Skin of body (tissue), 2 donors: ENCODE results near the gene TPCN1. TPM values are rescaled to one million over a fixed set of nuclear protein-coding genes. Genes with fewer than 3 reads are reported as not detected.

Experiments
- DNase-seq: peaks from one replicate; lab custom pipeline; 2025; lab: John Stamatoyannopoulos, UW
- total RNA-seq: library from RNA; depleted of rRNA; stranded (reverse); fragments of >200 nt; gene quantifications from one replicate; pipeline ENCODE4 v1.2.3, GENCODE V29; 2014

Gene TPCN1
- total RNA-seq, 1 donor from 2014 or later = 19.0 TPM

DNA sequence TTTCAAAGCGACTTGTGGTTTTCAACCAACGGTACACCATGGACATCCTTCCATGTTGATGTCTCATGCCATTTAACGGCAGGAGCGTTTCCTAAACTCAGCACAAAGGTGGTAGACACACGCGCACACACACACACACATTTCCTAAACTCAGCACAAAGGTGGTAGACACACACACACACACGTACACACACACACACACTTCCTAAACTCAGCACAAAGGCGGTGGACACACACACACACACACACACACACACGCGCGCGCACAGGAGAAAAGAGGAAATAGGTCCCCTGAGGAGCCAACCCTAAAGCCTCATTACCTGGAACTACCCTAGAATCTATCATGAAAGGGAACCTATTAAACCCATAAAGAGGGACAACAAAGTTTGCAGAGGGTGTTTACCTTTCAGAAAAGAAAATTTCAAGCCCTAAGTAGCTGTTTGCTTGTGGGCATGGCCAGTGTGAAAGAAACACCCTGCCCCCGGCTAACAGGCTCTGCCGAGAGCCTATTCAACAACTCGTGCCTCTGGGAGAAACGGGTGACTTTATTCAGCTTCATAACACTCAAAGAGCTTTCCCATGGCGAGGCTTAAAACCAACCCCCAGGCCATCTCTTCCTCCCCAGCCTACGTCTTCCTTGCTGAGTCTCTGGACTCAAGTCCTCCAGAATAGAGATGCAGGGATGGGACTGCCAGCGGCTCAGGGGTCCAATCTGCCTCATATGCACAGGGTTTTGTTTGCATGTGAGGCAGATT lies 81.8 kb downstream of the TPCN1 start:
- DNase-seq = no peak

DNA sequence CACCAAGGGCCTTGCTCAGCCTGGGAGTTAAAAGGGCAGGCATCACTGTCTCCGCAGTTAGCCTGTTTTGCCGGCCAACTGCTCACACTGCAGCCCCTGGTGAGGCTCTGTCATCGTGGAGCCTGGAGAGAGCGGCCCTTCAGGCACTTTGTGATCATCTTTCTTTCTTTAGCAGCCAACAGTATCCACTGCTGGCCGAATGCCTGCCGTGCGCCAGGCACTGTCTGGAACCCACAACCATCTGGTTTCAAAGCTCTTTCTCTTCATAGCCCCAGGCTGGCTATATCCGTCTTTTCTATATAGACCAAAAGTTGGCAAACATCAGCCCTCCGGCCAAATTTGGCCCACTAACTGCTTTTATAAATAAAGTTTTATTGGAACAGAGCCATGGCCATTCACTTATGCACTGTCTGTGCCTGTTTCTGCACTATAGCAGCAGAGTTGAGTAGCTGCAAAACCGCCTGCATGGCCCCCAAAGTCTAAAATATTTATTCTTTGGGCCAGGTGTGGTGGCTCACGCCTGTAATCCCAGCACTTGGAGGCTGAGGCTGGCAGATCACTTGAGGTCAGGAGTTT lies 84.1 kb downstream of the TPCN1 start:
- DNase-seq = no peak

DNA sequence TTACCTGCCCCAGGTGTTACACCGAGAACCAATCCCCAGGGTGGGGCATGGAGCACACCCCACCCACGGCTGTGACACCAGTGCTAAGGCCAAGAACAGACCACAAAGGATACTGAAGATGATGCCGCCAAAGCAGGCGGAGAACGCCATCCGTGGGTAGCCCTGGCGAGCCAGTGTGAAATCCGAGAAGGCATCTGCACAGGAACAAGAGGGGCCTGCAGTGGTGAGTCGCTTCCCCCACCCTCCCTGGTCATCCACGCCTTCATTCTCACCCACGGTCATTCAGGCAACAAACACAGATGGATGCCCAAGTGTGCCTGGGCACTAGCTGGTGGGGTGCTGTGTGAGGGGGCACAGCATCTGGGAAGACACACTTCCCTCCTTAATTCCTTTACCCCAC lies 85.1 kb downstream of the TPCN1 start:
- DNase-seq = no peak

DNA sequence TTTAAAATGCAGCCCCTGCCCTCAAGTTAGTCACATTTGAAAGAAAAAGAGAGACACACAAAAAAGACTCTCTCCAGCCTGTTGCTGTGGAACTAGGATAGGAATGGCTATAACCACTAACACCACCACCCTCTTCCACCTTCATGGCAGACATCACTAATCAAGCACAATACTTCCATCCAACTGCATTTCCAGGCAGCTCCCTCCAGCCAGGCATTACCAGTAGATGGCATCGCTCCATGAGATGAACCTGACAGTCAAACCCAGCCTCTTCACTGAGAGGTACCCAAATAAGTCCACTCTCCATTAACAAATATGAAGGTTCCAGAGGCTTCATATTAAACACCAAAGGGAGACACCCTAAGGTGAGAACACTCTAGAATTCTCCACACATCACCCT lies 89.2 kb downstream of the TPCN1 start:
- DNase-seq = no peak

DNA sequence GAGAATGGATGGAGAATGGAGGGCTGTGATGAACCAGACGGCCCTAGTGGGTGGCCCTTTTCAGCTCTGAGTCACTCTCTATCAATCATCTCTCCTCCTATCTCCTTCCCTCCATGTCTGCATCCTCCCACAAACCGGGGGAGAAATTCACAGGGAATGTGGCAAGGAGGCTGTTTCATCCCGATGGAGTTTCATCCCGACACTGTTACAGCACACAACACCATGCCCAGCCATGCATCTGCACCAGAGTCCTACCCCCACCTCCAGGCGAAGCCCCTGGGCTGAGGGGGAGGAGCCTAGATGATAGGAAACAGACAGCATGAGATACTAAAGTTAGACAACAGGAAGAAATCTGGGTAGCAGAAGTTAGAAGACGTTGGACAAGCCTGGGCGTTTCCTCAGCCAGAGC lies 92.9 kb downstream of the TPCN1 start:
- DNase-seq = no peak

DNA sequence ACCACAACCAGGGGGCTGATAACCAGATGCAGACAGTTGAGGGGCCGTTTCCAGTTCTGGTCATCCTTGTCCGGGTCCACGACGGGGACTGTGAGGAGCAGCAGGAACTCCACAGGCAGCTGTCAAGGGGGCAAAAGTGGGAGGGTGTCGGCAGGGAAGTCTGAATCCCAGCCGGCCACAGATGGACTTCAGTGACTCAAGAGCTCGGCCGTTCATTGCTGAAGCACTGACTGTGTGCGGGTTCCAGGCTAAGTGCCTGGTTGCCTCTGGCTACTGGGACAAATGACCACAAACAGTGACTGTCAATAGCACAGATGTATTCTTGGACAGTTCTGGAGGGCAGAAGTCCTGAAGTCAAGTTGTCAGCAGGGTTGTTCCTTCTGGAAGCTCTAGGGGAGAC lies 94.1 kb downstream of the TPCN1 start:
- no peak for DNase-seq

DNA sequence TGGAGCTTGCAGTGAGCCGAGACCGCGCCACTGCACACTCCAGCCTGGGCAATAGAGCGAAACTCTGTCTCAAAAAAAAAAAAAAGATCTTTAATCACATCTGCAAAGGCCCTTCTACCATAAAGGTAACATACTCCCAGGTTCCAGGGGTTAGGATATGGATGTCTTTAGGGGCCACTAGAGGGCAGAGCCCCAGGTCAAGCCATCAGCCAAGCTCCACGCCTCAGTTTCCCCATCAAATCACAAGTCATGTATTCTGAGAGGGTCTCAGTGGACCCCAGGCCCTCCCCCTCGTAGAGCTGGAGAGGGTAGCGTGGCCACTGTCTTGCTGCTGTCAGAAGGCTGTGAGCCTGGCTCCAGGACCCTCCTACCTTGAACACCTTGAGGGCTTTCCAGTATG lies 94.9 kb downstream of the TPCN1 start:
- no peak for DNase-seq

DNA sequence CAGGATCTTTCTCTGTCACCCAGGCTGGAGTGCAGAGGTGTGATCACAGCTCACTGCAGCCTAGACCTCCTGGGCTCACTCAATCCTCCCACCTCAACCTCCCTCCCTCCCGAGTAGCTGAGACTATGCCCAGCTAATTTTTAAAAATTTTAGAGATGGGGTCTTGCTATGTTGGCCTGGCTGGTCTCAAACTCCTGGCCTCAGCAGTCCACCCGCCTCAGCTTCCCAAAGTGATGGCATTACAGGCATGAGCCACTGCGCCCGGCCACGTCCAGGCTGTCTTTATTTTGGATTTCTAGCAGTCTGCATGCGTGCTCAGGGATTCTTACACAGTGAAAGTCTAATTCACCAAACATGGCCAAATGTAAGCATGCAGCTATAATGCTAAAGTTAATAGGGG lies 95.9 kb downstream of the TPCN1 start:
- DNase-seq = no peak

DNA sequence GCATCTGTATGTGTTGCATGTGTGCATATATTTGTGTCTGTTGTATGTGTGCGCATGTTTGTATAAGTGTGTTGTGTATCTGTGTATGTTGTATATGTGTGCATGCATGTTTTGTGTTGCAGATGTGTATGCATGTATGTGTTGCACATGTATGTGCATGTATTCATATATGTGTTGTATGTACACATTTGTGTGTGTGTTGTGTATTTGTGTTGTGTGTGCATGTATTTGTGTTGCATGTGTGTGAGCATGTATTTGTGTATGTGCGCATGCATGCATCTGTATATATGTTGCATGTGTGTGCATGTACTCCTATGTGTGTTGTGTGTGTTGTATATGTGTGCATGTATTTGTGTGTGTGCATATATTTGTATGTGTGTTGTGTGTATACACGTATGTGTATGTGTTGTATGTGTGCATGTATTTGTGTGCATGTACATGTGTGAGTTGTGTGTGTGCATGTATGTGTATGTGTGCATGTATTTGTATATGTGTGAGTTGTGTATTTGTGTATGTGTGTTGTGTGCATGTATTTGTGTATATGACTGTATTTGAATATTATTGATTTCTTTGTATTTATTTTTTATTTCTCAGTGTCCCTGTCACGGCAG lies 96.9 kb downstream of the TPCN1 start:
- no peak for DNase-seq

DNA sequence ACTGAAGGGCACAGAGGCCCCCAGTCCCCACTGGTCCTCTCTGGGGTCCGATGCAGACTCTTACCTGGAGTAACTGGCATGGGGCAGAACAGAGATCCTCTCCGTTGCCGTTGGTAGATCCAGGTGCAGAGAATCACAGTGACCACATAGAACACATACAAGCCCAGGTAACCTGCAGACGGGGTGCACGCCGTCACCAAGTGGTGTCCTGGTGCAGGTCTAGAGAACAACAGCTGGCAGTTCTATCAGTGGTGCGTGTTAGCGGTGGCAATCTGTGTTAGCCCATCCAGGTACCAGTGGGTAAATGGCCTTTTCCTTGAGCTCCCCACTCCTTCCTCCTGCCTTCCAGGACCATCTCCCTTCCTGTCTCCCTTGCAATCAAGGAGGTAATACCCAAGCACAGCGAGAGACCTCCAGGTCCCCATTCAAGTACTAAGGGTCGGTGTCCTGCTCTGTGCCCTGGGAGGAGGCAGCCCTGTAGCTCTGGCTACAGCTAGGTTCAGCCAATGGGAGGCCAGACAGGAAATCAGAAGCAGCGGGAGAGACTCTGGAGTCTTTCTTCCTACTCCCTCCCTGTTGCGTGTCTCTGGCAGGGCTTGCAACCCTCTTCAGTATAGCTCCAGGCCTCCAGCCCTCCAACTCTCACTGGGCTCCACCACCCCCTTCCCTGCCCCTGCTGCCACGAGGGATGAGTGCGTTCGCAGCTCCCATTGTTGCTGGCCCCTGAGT lies 97.8 kb downstream of the TPCN1 start:
- DNase-seq = no peak

DNA sequence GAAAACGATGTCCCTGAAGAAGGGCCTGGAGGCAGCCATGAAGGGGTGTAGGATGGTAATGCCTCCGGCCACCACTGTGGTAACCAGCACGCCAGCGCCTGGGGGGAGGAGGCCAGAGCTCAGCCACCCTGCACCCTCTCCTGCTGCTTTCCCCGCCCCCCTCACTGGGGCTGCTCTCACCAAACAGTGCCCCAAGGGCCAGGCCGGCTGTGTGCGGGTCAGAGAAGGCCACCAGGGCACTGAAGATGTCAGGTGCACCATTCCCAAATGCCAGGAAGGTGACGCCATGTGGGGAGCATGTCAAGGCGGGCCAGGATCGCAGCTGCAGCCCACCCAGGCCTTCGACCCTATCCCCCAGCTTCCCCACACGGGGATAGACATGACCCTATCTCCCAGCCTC lies 99.1 kb downstream of the TPCN1 start:
- no peak for DNase-seq

DNA sequence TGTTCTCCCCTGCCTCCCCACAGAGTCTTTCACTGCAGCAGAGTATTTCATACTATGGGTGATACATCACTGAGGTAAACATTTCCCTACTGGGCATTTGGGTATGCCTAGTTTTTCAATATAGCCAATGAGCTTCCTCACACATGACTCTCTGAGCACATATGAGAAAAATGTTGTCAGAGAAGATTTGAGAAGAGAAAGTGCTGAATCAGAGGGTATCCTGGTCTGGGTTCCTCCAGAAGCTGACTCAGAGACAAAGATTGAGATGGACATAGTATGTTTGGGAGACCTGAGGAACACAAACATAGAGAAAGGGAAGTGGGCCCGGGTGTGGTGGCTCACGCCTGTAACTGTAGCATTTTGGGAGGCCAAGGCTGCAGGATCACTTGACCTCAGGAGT lies 101.1 kb downstream of the TPCN1 start:
- DNase-seq = no peak

DNA sequence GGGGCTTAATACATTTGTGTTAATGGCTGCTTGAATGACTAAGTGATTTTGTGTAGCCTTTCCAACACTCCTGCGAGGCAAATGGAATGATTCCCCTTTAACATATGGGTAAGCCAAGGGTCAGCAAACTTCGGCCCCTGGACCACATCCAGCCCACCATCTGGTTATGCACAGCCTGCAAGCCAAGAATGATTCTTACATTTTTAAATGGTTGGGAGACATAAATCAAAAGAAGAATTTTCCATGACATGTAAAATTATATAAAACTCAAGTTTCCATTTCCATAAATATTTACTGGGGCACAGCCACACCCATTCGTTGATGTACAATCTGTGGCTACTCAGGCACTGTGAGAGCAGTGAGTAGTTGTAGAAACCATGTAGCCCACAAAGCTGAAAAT lies 104.7 kb downstream of the TPCN1 start:
- DNase-seq = peak; percentile 61

DNA sequence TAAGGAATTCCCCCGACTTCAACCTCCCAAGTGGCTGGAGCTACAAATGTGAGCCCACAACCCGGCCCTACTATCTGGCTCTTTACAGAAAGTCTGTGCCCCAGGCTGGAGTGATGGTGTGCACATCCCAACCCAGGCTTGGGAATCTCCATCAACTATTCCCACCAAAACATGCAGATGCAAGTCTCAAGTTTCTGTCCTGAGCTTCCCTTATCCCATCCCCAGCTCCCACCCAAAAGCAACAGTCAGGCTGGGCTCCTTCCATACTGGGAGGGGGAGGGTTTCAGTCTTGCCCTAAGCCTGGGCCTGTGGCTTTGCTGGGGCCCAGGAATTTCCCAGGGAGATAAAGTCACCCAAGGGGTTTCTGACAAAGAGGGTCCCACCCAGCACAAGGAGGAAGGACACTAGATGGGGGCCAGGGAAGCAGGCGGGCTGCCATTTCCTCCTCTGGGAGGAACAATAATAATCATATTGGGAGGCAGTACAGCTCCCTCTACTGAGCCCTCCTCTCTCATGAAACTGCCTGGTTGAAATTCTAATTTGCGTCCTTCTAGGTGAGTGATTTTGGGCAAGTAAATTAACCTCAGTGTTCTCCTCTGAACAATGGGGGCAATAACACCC lies 105.6 kb downstream of the TPCN1 start:
- DNase-seq = no peak

DNA sequence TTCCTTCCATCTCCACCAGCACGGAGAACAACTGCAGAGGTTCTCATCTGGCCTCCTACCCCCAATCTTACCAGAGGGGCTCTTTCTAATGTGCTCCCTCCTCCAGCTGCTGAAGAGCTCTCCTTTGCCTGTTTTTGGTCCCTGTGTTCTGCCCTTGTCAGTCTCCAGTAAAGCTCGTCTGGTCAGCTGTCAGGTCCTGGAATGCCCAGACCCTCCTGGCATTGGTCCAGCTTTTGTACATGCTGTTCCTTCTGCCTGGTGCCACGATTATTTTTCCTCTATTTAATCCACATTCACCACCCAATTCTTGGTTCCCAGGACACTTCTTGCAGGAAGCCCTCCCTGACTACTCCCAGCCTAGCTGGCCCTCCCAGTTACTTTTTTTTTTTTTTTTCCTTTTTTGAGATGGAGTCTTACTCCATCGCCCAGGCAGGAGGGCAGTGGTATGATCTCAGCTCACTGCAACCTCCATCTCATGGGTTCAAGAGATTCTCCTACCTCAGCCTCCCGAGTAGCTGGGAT lies 107.2 kb downstream of the TPCN1 start:
- no peak for DNase-seq

DNA sequence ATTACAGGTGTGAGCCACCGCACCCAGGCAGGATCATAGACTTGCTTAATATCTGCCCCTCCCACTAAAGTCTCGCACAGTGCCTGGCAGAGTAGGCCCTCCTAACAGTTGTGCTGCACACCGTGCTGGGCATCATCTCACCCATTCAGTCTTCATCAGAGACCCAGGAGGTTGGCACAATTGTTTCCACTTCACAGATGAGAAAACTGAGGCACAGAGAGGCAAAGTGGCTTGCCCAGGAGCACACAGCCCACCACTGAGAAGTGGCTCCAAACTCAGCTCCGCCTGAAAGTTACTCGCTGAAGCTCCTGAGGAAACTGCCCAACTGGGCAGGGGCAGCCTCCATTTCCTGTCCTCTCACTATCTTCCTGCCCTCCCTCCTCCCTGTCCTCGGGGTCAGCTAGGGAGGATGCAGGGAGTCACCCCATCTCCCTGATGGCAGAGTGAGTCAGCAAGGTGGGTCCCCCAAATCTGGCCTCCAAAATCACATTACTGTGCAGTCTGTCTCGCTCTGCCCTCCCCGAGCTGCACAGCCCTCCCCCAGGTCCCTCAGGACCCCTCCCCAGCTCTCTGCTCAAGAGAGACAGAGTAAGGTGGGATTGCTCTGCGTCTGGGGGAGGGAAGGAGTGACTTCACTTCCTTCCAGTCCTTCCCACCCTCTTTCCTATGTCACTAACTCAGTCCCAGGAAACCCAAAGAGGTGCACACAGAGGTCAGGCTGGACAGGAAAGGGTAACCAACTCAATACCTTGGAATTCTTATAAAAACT lies 107.9 kb downstream of the TPCN1 start:
- no peak for DNase-seq

DNA sequence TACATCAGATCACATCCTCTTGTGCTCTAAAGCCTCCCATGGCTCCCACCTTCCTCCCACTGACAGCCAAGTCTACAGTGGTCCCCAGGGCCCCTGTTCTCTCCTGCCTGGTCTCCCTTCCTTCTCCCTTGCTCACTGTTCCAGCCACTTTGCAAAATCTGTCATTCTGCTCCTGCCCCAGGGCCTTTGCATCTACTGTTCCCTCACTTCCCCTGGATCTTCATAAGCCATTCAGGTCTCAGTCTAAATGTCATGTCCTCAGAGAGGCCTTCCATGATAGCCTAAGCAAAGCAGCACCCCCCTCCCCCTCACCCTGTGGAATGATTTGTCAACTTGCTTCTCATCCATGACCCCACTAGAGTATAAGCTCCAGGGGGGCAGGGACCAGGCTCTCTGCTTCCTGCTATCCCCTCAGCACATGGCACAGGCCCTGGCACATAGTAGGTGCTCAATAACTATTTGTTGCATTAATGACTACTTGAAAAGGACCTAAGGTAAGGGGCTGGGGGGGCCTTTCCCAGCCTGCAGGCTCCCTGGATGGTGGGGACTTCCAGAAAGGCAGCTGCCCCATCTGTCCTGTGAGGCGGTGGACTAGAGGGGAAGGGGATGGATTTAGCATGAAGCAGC lies 108.6 kb downstream of the TPCN1 start:
- no peak for DNase-seq

DNA sequence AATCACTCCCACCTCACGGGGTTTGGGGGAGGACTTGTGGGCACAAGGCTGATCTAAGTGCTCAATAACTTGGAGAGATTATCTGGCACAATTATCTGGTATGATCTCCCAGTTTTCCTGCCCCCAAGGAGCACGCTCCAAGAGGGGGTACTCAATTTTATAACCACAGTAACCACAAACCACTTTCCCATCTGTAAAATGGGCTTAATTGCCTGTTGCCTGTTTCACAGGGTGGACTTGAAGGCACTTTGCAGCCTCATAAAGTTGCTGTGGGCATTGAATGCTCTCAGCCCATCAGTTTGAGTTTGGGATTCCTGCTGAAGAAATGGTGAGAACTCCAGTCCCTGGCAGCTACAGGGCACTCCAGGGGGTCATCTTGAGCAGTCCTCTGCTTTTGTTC lies 109.2 kb downstream of the TPCN1 start:
- no peak for DNase-seq

DNA sequence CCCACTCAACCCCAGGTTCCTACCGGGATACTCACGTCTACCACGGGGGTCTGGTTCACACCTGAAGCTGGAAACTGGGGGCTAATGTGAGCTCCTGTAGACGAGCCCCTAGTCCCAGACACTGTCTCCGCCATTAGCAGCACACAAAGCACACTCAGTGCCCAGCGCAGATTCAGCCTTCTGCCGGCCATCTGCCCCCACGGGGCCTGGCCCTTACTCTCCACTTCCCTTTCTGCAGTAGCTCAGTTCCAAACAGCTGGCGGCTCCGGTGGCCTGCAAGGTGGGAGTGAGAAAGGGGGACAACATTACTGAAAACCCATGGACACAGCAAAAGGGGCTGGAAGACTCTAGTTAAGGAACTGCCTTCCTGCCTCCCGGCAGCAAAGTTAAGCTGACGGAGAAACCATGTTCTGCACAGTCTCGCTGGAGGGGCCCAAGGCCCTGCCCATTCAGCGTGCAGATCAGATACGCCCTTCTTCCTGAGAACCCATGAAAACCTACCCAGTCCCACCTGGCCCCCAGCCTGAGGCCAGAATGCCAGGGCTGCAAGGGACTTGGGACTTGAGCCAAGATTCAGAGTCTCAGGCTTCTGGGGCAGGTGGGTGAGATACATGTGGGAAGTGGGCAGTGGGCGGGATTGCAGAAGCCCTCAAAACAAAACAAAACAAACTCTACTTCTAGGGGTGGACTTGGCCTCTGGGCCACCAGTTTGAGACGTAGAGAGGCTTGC lies 111.6 kb downstream of the TPCN1 start:
- no peak for DNase-seq

DNA sequence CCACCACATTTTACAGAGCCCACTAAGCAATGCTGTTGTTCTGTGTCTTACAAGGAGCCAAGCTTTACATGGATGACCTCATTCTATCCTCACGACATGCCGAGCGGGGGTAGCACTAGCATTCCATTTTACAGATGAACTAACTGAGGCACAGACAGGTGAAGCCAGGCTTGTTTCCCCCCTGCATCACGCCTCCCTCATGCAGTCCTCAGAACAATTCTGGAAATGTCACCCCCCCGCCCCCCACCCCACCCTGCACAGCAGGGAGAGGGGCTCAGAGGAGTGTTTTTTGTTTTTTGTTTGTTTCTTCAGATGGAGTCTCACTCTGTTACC lies 112.1 kb downstream of the TPCN1 start:
- no peak for DNase-seq
